Mucosa of descending colon (tissue), 3 donors: Measurements from ENCODE around the gene COMMD4. TPM values are rescaled to one million over a fixed set of nuclear protein-coding genes. Genes with fewer than 3 reads are reported as not detected.
"Not testable (repeated sequence)": the region's sequence is repeated elsewhere in the genome, so short reads cannot be mapped to it uniquely, and the experiment has no call there.

Experiments used
- ATAC-seq: fragments of 200-7000 bp; cut with Tn5 transposase; one replicate; pipeline ENCODE4 v1.9.1; 2020; ENCODE audit warnings: mild to moderate bottlenecking, moderate library complexity
- DNase-seq, 3 donors: peaks; one replicate each; pipeline ENCODE4 v3.0.0-alpha.2; 2020
- H3K36me3 ChIP-seq: fragments of 200-600 bp; one replicate; pipeline ENCODE4 v1.8.0; 2021; ENCODE audit warnings: low read depth, mild to moderate bottlenecking
- H3K4me1 ChIP-seq: fragments of 200-600 bp; one replicate; pipeline ENCODE4 v1.8.0; 2021; ENCODE audit warnings: low read depth, mild to moderate bottlenecking
- H3K4me3 ChIP-seq: fragments of 200-600 bp; one replicate; pipeline ENCODE4 v1.8.0; 2021; ENCODE audit warnings: mild to moderate bottlenecking
- H3K9me3 ChIP-seq: fragments of 200-600 bp; one replicate; pipeline ENCODE4 v1.8.0; 2021; ENCODE audit warnings: mild to moderate bottlenecking
- CTCF ChIP-seq: fragments of 200-600 bp; IDR thresholded peaks from one replicate; pipeline ENCODE4 v1.8.0; 2022; ENCODE audit warnings: antibody characterized with exemption, mild to moderate bottlenecking
- intact Hi-C, 2 donors: fragments of 100-400 bp; cut with DNase I in 1 of 2; cut with micrococcal nuclease in 1 of 2; formaldehyde crosslinking; loops; one replicate each; pipeline versions ENCODE4 v1.11.0 to v1.11.1; 2022; cut with DNase I, micrococcal nuclease
- microRNA-seq: library from miRNA; unstranded; fragments of <30 nt; microRNA quantifications from one replicate; pipeline ENCODE4, GENCODE V29; 2019
- total RNA-seq, 3 donors: library from RNA; stranded (reverse); fragmentation: NEBNext Ultra II Directional in 2 of 3; extraction: Animal tissue kit (Norgen Biotek cat#: 25700) in 2 of 3; gene quantifications; one replicate each; pipeline versions ENCODE4 v1.2.1 to v1.2.4, GENCODE V29; 2021 to 2023
- donor health status: DM: no; HTN: no; CAD: no; lungs with moderate emphysema.
- donor health status: DM: no; HTN: no; CAD: no.
- donor health status: DM: no; HTN: yes; CAD: no.

Gene COMMD4
- total RNA-seq, 3 donors from 2014 or later: 57.2 to 84.9 (median 72.3) TPM

DNA sequence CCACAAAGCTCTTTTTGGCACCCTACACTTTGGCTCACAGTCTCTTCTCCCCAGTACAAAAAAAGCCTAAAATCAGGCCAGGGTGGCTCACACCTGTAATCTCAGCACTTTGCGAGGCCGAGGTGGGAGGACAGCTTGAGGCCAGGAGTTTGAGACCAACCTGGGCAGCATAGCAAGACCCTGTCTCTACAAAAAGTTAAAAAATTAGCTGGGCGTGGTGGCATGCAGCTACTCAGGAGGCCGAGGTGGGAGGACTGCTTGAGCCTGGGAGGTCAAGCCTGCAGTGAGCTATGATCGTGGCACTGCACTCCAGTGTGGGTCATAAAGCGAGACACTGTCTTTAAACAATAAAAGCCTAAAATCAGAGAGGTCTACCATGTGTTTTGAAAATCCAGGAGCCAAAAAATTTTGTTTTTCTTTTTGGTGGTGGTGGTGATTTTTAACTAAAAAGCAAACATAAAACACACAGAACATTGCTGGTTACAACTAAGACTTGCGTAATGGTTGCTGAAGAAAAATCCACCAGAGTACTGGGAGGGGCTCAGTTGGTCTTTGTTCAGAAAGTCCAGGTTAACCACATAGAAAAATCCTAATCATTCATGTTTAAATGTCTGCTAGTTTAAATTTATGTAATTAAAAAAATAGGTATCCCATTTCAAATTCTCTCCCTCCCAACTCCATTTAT lies 34.2 kb downstream of the COMMD4 start:
- peaks cover 17% of the 10 kb centered on the region for H3K4me1 ChIP-seq
- no peaks in the 10 kb centered on the region for H3K9me3 ChIP-seq
- intact Hi-C loops: no loop called here
- no peaks in the 10 kb centered on the region for H3K36me3 ChIP-seq
- TF ChIP-seq CTCF: no peak
- no peak overlapping the region for H3K4me3 ChIP-seq
- no peak for DNase-seq
- no peak for ATAC-seq

GRCh38 chr15:75371486-75371885 lies 35.6 kb downstream of the COMMD4 start:
- no peak for TF ChIP-seq CTCF
- Histone ChIP-seq H3K4me1 (peaks cover 17% of the 10 kb centered on the region), H3K36me3 (no peaks in the 10 kb centered on the region), H3K4me3 (no peak overlapping the region), H3K9me3 (no peaks in the 10 kb centered on the region)
- ATAC-seq (no peak), DNase-seq (no peak)
- intact Hi-C loops: no loop called here

- no peak for TF ChIP-seq CTCF
- DNase-seq (no peak), ATAC-seq (no peak)
- intact Hi-C loops: no loop called here
- Histone ChIP-seq H3K36me3 (no peaks in the 10 kb centered on the region), H3K4me1 (peaks cover 17% of the 10 kb centered on the region), H3K9me3 (no peaks in the 10 kb centered on the region), H3K4me3 (no peak overlapping the region)
Observed at GRCh38 chr15:75371901-75372688, 36.2 kb downstream of the COMMD4 start.

- H3K4me3 ChIP-seq: no peak overlapping the region
- H3K9me3 ChIP-seq: no peaks in the 10 kb centered on the region
- intact Hi-C loops: no loop called here
- H3K4me1 ChIP-seq: no peaks in the 10 kb centered on the region
- H3K36me3 ChIP-seq: peaks cover 6% of the 10 kb centered on the region
- DNase-seq: no peak
- ATAC-seq: no peak
- TF ChIP-seq CTCF: no peak
Observed at GRCh38 chr15:75380773-75381172, 44.9 kb downstream of the COMMD4 start.

DNA sequence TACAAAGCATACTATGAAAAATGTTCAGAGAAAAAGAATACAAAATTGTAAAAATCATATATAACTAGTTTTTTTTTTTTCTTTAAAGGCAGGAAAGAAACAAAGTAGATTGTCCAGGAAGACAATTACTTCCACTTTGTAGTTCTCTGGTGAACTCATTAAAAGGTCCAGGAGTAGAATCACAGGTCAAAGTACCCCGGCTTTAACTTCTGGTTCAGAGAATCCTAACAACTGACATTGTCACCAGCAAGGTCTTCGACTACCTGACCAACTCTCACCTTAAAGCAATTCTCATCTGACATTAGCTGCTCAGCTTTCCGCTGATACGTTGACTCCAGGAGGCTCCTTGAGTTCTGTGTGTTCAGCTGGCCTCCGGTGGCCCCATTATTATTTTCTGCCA lies 48.1 kb downstream of the COMMD4 start:
- H3K4me1 ChIP-seq, DNase-seq, H3K4me3 ChIP-seq, H3K36me3 ChIP-seq, ATAC-seq, intact Hi-C loops, H3K9me3 ChIP-seq: not testable (repeated sequence)

Small RNA genes lying within 50 kb of the gene (microRNA-seq; reads per million reads assigned to microRNA genes)
- not detected for gene MIR631

Other genes starting within 250 kb of the COMMD4 start
- gene C15orf39, start 134.2 kb upstream of the COMMD4 start, total RNA-seq: 10 to 100 TPM; 22.2 to 32.5 (median 24.2) TPM
- gene GOLGA6C, start 77.7 kb upstream of the COMMD4 start, total RNA-seq: not detected
- gene GOLGA6D, start 53.2 kb upstream of the COMMD4 start, total RNA-seq: not detected
- gene NEIL1, start 11.0 kb downstream of the COMMD4 start, total RNA-seq: 10 to 100 TPM; 38.0 to 67.9 (median 41.4) TPM
- 100 to 1,000 TPM; 192 to 239 (median 217) TPM for gene MAN2C1, start 32.5 kb downstream of the COMMD4 start, total RNA-seq
- gene SIN3A, start 115.6 kb downstream of the COMMD4 start, total RNA-seq: 10 to 100 TPM; 52.6 to 75.3 (median 60.6) TPM
- 10 to 100 TPM; 32.0 to 47.1 (median 36.8) TPM for gene PTPN9, start 243.3 kb downstream of the COMMD4 start, total RNA-seq